ENCODE data around the gene SSC5D. TPM values are rescaled to one million over a fixed set of nuclear protein-coding genes. Genes with fewer than 3 reads are reported as not detected.
A peak's percentile ranks its signal among the peaks of the same experiment; 100 is the strongest.

SSC5D gene
- total and polyA plus RNA-seq, 2 experiments from 2014 or later = 0.23 to 0.69 TPM

GRCh38 chr19:55536951-55537740, 48.9 kb downstream of the SSC5D start, which contains the start of gene SBK2:
SBK2 (minus strand) TSS chr19:55537133; CDS start chr19:55536294, 839 bp downstream.
- Histone ChIP-seq H2AFZ (no peak within 1 kb of the TSS; the same call in 1 of the 2 replicates), H3K27me3 (ENCODE audit: insufficient read depth) (no peaks in the 10 kb centered on the region), H3K36me3 (ENCODE audit: insufficient read depth) (no peaks in the 10 kb centered on the region), H3K27ac (ENCODE audit: low read depth) (no peak within 1 kb of the TSS), H3K79me2 (replicated peaks; ENCODE audit: insufficient read depth) (no peaks in the 10 kb centered on the region), H3F3A (replicated peaks; ENCODE audit: low read depth) (0 out of 2 replicates have a peak, but pooled peaks cover 7% of the 10 kb centered on the region), H3K4me1 (ENCODE audit: insufficient read depth) (peaks cover 7% of the 10 kb centered on the region; the same call in 1 of the 2 replicates), H3K4me2 (peak within 1 kb of the TSS; percentile 64), H4K20me1 (replicated peaks; ENCODE audit: insufficient read depth) (no peaks in the 10 kb centered on the region), H3K4me3 (peak within 1 kb of the TSS; percentile 36; the same call in 1 of the 2 replicates), H3K9me2 (ENCODE audit: insufficient read depth) (peaks cover 5% of the 10 kb centered on the region; the same call in 1 of the 2 replicates)
- H3K4me1 Mint-ChIP-seq = peaks cover 6% of the 10 kb centered on the region
- peaks cover 3% of the 10 kb centered on the region; the same call in 2 of the 3 replicates for H3K9me3 Mint-ChIP-seq
- ATAC-seq (peak; percentile 94), DNase-seq (ENCODE audit: low spot score) (peak; percentile 93)
- H3K27me3 Mint-ChIP-seq (ENCODE audit: insufficient read depth, low read depth, poor library complexity) = peaks cover 13% of the 10 kb centered on the region
- no peaks in the 10 kb centered on the region; the same call in 2 of the 3 replicates for H3K36me3 Mint-ChIP-seq (ENCODE audit: low read depth)
- H3K4me3 Mint-ChIP-seq = no peak within 1 kb of the TSS
- H3K27ac Mint-ChIP-seq = peak within 1 kb of the TSS; percentile 44; the same call in 1 of the 2 replicates
- TF ChIP-seq NANOG (IDR thresholded peaks at IDR 0.05; ENCODE audit: borderline replicate concordance) = no peak
- peak; percentile 55 for TF ChIP-seq POLR2AphosphoS5 (IDR thresholded peaks at IDR 0.05; ENCODE audit: low read depth)
- TF ChIP-seq, protein P1, sequence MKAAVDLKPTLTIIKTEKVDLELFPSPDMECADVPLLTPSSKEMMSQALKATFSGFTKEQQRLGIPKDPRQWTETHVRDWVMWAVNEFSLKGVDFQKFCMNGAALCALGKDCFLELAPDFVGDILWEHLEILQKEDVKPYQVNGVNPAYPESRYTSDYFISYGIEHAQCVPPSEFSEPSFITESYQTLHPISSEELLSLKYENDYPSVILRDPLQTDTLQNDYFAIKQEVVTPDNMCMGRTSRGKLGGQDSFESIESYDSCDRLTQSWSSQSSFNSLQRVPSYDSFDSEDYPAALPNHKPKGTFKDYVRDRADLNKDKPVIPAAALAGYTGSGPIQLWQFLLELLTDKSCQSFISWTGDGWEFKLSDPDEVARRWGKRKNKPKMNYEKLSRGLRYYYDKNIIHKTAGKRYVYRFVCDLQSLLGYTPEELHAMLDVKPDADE (IDR thresholded peaks at IDR 0.05) = no peak
- TF ChIP-seq, protein P2, sequence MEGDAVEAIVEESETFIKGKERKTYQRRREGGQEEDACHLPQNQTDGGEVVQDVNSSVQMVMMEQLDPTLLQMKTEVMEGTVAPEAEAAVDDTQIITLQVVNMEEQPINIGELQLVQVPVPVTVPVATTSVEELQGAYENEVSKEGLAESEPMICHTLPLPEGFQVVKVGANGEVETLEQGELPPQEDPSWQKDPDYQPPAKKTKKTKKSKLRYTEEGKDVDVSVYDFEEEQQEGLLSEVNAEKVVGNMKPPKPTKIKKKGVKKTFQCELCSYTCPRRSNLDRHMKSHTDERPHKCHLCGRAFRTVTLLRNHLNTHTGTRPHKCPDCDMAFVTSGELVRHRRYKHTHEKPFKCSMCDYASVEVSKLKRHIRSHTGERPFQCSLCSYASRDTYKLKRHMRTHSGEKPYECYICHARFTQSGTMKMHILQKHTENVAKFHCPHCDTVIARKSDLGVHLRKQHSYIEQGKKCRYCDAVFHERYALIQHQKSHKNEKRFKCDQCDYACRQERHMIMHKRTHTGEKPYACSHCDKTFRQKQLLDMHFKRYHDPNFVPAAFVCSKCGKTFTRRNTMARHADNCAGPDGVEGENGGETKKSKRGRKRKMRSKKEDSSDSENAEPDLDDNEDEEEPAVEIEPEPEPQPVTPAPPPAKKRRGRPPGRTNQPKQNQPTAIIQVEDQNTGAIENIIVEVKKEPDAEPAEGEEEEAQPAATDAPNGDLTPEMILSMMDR (conservative IDR thresholded peaks at IDR 0.05; ENCODE audit: low read depth in 2 of 2) = peak; percentile 57 to 87
- no peak for TF ChIP-seq EZH2phosphoT487 (IDR thresholded peaks at IDR 0.05; ENCODE audit: unreplicated experiment)
- TF ChIP-seq JUNB (IDR thresholded peaks at IDR 0.05; ENCODE audit: unreplicated experiment) = no peak
- TF ChIP-seq ZNF114 (CRISPR knock-in tag; IDR thresholded peaks at IDR 0.05) = no peak
- no peak for TF ChIP-seq ZNF331 (CRISPR knock-in tag; IDR thresholded peaks at IDR 0.05; ENCODE audit: low read depth)

- Mint-ChIP-seq H3K36me3 (ENCODE audit: low read depth) (no peaks in the 10 kb centered on the region; the same call in 2 of the 3 replicates), H3K4me3 (no peak overlapping the region), H3K27ac (no peak overlapping the region), H3K9me3 (peaks cover 3% of the 10 kb centered on the region; the same call in 2 of the 3 replicates), H3K27me3 (ENCODE audit: insufficient read depth, low read depth, poor library complexity) (peaks cover 13% of the 10 kb centered on the region), H3K4me1 (peaks cover 6% of the 10 kb centered on the region)
- DNase-seq (ENCODE audit: low spot score) = peak; percentile 78
- H3K4me1 ChIP-seq (ENCODE audit: insufficient read depth) = peaks cover 7% of the 10 kb centered on the region; the same call in 1 of the 2 replicates
- H3K27me3 ChIP-seq (ENCODE audit: insufficient read depth) = no peaks in the 10 kb centered on the region
- no peaks in the 10 kb centered on the region for H3K36me3 ChIP-seq (ENCODE audit: insufficient read depth)
- H3K4me2 ChIP-seq = peak overlapping the region; percentile 62
- no peak overlapping the region; the same call in 1 of the 2 replicates for H2AFZ ChIP-seq
- ATAC-seq = peak; percentile 61
- peaks cover 5% of the 10 kb centered on the region; the same call in 1 of the 2 replicates for H3K9me2 ChIP-seq (ENCODE audit: insufficient read depth)
- no peaks in the 10 kb centered on the region for H3K79me2 ChIP-seq (replicated peaks; ENCODE audit: insufficient read depth)
- no peak overlapping the region for H3K27ac ChIP-seq (ENCODE audit: low read depth)
- 0 out of 2 replicates have a peak, but pooled peaks cover 7% of the 10 kb centered on the region for H3F3A ChIP-seq (replicated peaks; ENCODE audit: low read depth)
- H3K4me3 ChIP-seq = no peak overlapping the region
- H4K20me1 ChIP-seq (replicated peaks; ENCODE audit: insufficient read depth) = no peaks in the 10 kb centered on the region
- TF ChIP-seq, protein P3, sequence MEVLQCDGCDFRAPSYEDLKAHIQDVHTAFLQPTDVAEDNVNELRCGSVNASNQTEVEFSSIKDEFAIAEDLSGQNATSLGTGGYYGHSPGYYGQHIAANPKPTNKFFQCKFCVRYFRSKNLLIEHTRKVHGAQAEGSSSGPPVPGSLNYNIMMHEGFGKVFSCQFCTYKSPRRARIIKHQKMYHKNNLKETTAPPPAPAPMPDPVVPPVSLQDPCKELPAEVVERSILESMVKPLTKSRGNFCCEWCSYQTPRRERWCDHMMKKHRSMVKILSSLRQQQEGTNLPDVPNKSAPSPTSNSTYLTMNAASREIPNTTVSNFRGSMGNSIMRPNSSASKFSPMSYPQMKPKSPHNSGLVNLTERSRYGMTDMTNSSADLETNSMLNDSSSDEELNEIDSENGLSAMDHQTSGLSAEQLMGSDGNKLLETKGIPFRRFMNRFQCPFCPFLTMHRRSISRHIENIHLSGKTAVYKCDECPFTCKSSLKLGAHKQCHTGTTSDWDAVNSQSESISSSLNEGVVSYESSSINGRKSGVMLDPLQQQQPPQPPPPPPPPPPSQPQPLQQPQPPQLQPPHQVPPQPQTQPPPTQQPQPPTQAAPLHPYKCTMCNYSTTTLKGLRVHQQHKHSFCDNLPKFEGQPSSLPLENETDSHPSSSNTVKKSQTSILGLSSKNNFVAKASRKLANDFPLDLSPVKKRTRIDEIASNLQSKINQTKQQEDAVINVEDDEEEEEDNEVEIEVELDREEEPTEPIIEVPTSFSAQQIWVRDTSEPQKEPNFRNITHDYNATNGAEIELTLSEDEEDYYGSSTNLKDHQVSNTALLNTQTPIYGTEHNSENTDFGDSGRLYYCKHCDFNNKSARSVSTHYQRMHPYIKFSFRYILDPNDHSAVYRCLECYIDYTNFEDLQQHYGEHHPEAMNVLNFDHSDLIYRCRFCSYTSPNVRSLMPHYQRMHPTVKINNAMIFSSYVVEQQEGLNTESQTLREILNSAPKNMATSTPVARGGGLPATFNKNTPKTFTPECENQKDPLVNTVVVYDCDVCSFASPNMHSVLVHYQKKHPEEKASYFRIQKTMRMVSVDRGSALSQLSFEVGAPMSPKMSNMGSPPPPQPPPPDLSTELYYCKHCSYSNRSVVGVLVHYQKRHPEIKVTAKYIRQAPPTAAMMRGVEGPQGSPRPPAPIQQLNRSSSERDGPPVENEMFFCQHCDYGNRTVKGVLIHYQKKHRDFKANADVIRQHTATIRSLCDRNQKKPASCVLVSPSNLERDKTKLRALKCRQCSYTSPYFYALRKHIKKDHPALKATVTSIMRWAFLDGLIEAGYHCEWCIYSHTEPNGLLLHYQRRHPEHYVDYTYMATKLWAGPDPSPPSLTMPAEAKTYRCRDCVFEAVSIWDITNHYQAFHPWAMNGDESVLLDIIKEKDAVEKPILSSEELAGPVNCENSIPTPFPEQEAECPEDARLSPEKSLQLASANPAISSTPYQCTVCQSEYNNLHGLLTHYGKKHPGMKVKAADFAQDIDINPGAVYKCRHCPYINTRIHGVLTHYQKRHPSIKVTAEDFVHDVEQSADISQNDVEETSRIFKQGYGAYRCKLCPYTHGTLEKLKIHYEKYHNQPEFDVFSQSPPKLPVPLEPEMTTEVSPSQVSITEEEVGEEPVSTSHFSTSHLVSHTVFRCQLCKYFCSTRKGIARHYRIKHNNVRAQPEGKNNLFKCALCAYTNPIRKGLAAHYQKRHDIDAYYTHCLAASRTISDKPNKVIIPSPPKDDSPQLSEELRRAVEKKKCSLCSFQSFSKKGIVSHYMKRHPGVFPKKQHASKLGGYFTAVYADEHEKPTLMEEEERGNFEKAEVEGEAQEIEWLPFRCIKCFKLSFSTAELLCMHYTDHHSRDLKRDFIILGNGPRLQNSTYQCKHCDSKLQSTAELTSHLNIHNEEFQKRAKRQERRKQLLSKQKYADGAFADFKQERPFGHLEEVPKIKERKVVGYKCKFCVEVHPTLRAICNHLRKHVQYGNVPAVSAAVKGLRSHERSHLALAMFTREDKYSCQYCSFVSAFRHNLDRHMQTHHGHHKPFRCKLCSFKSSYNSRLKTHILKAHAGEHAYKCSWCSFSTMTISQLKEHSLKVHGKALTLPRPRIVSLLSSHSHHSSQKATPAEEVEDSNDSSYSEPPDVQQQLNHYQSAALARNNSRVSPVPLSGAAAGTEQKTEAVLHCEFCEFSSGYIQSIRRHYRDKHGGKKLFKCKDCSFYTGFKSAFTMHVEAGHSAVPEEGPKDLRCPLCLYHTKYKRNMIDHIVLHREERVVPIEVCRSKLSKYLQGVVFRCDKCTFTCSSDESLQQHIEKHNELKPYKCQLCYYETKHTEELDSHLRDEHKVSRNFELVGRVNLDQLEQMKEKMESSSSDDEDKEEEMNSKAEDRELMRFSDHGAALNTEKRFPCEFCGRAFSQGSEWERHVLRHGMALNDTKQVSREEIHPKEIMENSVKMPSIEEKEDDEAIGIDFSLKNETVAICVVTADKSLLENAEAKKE (CRISPR knock-in tag; IDR thresholded peaks at IDR 0.05) = no peak
- TF ChIP-seq, protein P1 (IDR thresholded peaks at IDR 0.05) = no peak
Measured at GRCh38 chr19:55537741-55538111, 49.5 kb downstream of the SSC5D start.
